Esophagus muscularis mucosa (tissue), 4 donors: Measurements from ENCODE around the gene GKN2. TPM values are rescaled to one million over a fixed set of nuclear protein-coding genes. Genes with fewer than 3 reads are reported as not detected.
"Not testable (repeated sequence)": the region's sequence is repeated elsewhere in the genome, so short reads cannot be mapped to it uniquely, and the experiment has no call there.

Source experiments
- DNase-seq: peaks from one replicate; pipeline ENCODE4 v3.0.0-alpha.2; 2017; ENCODE audit errors: extremely low spot score
- H3K27ac ChIP-seq, 4 donors: fragments of 200-600 bp; sonication (generic); replicated peaks in 1 of 4; 1 replicate in 3 of 4; 2 replicates in 1 of 4; pipeline ENCODE4 v1.5.1; 2016 to 2019; ENCODE audit warnings: mild to moderate bottlenecking in 1 of 4
- H3K27me3 ChIP-seq, 4 donors: fragments of 200-600 bp; sonication (generic); one replicate each; pipeline versions ENCODE4 v1.5.1 to v1.6.0; 2016 to 2019
- H3K36me3 ChIP-seq, 4 donors: fragments of 200-600 bp; sonication (generic); one replicate each; pipeline ENCODE4 v1.5.1; 2016 to 2019
- H3K4me1 ChIP-seq, 4 donors: fragments of 200-600 bp; sonication (generic); one replicate each; pipeline ENCODE4 v1.5.1; 2016 to 2019
- H3K4me3 ChIP-seq, 4 donors: fragments of 200-600 bp; sonication (generic); 1 replicate in 2 of 4; 2 replicates in 2 of 4; pipeline ENCODE4 v1.5.1; 2016 to 2019; ENCODE audit warnings: mild to moderate bottlenecking in 4 of 4, moderate library complexity in 1 of 4
- H3K9me3 ChIP-seq, 4 donors: fragments of 200-600 bp; sonication (generic); 1 replicate in 3 of 4; 2 replicates in 1 of 4; pipeline ENCODE4 v1.5.1; 2016 to 2019
- EP300 ChIP-seq: sonication (generic); formaldehyde crosslinking; IDR thresholded peaks from one replicate; pipeline ENCODE4 v1.6.1; 2017; ENCODE audit warnings: antibody characterized with exemption
- POLR2A ChIP-seq: fragments of 450-650 bp; IDR thresholded peaks from one replicate; pipeline ENCODE4 v1.6.1; 2017; ENCODE audit warnings: antibody characterized with exemption, moderate library complexity, mild to moderate bottlenecking, low read depth
- POLR2AphosphoS5 ChIP-seq, 2 donors: sonication (generic); formaldehyde crosslinking; IDR thresholded peaks; one replicate each; pipeline ENCODE4 v1.6.1; 2017; ENCODE audit warnings: antibody characterized with exemption in 2 of 2
- WGBS: methylation state at CpG from one replicate; pipeline ENCODE4 v1.1.5; 2018; 5-methylcytosine and 5-hydroxymethylcytosine counted together
- intact Hi-C: fragments of 100-400 bp; cut with DNase I; formaldehyde crosslinking; loops from one replicate; pipeline ENCODE4 v1.15.1; 2023
- total RNA-seq, 4 donors: library from RNA; depleted of rRNA; stranded (reverse); fragments of >200 nt; gene quantifications; one replicate each; pipeline versions ENCODE4 v1.1.0 to v1.2.1, GENCODE V29; 2016
- TF ChIP-seq, protein P1 (sequence below), 3 experiments: fragments of 200-600 bp in 2 of 3; fragments of 450-650 bp in 1 of 3; sonication (generic) in 2 of 3; IDR thresholded peaks; one replicate each; pipeline ENCODE4 v1.5.1; 2017 to 2019; ENCODE audit warnings: antibody characterized with exemption in 3 of 3, mild to moderate bottlenecking in 2 of 3, moderate library complexity in 1 of 3

The GKN2 gene
- total RNA-seq, 4 donors from 2014 or later: not detected

DNA sequence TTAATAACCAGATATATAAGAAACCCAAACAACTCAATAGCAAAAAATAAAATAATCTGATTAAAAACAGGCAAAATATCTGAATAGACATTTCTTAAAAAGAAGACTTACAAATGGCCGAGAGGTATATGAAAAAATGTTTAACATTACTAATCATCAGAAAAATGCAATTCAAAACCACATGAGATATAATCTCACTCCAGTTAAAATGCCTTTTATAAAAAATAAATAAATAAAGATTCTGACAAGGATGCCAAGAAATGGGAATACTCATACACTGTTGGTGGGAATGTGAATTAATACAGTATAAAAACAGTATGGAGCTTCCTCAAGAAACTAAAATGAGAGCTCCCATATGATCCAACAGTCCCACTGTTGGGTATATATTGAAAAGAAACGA is 47.6 kb downstream of the GKN2 start:
- WGBS: 86% methylated on average over 2 of the region's 2 CpGs
- Histone ChIP-seq H3K27me3 (no peaks in the 10 kb centered on the region), H3K9me3 (peaks cover 0 to 19% (median 15%) of the 10 kb centered on the region in 4 donors), H3K27ac (no peak overlapping the region), H3K36me3 (no peaks in the 10 kb centered on the region), H3K4me3 (no peak overlapping the region), H3K4me1 (peaks cover 9 to 17% (median 15%) of the 10 kb centered on the region in 4 donors)
- TF ChIP-seq POLR2A: no peak
- TF ChIP-seq, protein P1, sequence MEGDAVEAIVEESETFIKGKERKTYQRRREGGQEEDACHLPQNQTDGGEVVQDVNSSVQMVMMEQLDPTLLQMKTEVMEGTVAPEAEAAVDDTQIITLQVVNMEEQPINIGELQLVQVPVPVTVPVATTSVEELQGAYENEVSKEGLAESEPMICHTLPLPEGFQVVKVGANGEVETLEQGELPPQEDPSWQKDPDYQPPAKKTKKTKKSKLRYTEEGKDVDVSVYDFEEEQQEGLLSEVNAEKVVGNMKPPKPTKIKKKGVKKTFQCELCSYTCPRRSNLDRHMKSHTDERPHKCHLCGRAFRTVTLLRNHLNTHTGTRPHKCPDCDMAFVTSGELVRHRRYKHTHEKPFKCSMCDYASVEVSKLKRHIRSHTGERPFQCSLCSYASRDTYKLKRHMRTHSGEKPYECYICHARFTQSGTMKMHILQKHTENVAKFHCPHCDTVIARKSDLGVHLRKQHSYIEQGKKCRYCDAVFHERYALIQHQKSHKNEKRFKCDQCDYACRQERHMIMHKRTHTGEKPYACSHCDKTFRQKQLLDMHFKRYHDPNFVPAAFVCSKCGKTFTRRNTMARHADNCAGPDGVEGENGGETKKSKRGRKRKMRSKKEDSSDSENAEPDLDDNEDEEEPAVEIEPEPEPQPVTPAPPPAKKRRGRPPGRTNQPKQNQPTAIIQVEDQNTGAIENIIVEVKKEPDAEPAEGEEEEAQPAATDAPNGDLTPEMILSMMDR (IDR thresholded peaks at IDR 0.05): no peak
- TF ChIP-seq POLR2AphosphoS5 (IDR thresholded peaks at IDR 0.05): no peak
- TF ChIP-seq EP300: no peak
- DNase-seq: no peak
- intact Hi-C loops: no loop called here

DNA sequence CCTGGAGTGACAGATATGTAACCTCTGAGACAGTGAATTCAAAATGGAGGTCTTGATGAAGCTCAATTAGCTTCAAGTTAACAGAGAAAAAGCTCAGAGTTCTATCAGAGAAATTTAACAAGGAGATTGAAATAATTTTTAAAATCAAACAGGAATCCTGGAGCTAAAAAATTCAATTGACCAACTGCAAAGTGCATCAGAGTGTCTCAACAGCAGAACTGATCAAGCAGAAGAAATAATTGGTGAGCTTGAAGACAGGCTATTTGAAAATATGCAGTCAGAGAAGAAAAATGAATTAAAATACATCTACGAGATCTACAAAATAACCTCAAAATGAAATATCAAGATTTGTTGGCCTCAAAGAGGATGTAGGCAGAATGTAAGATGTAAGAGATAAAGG is 51.1 kb downstream of the GKN2 start:
- H3K4me1 ChIP-seq: no peaks in the 10 kb centered on the region
- H3K9me3 ChIP-seq: peaks cover 0 to 19% (median 15%) of the 10 kb centered on the region in 4 donors
- peaks cover 0 to 3% (median 0%) of the 10 kb centered on the region in 4 donors for H3K27me3 ChIP-seq
- H3K4me3 ChIP-seq: no peak overlapping the region
- no peaks in the 10 kb centered on the region for H3K36me3 ChIP-seq
- TF ChIP-seq POLR2AphosphoS5 (IDR thresholded peaks at IDR 0.05) (no peak), POLR2A (no peak), EP300 (no peak)
- TF ChIP-seq, protein P1 (IDR thresholded peaks at IDR 0.05): no peak
- no peak overlapping the region for H3K27ac ChIP-seq
- intact Hi-C loops: no loop called here
- 84% methylated on average over 1 of the region's 1 CpG for WGBS
- DNase-seq: no peak

- TF ChIP-seq, protein P1 (IDR thresholded peaks at IDR 0.05): no peak
- peaks cover 0 to 19% (median 15%) of the 10 kb centered on the region in 4 donors for H3K9me3 ChIP-seq
- no peak overlapping the region for H3K27ac ChIP-seq
- WGBS: 86% methylated on average over 4 of the region's 4 CpGs
- H3K4me3 ChIP-seq: no peak overlapping the region
- H3K27me3 ChIP-seq: peaks cover 0 to 3% (median 0%) of the 10 kb centered on the region in 4 donors
- H3K36me3 ChIP-seq: no peaks in the 10 kb centered on the region
- H3K4me1 ChIP-seq: no peaks in the 10 kb centered on the region
- no peak for DNase-seq
- intact Hi-C loops: no loop called here
These were observed 51.5 kb downstream of the GKN2 start for GRCh38 chr2:68901199-68901514.

DNA sequence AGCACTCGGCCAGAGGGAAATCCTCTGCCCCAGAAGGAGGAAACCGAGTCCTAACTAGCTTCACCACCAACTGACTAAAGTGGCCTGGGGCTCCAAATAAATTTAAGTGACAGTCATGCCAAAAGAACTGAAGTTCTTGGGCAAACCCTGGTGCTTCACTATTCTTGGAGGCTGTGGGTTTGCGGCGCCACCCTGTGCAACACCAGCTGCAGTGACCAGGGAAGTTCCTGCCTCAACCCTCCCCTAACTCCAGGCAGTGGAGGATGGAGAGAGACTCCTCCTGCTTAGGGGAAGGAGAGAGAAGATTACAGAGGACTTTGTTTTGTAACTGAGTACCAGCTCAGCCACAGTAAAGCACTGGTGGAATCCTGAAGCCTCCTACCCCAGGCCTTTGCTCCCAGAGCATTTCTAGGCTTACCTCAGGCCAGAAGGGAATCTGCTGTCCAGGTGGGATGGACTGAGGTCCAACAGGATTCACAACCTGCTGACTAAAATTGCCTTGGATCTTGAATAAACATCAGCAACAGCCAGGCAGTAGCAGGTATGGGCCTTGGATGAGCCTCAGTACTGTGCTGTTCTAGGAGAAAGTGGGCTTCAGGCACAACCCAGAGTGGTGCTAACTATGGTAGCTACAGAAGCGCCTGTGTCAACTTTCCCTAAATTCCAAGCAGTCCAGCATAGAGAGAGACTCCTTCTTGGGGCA is 52.0 kb downstream of the GKN2 start:
- Histone ChIP-seq H3K9me3 (peaks cover 0 to 19% (median 15%) of the 10 kb centered on the region in 4 donors), H3K4me3 (no peak overlapping the region), H3K27ac (no peak overlapping the region), H3K27me3 (peaks cover 0 to 3% (median 0%) of the 10 kb centered on the region in 4 donors), H3K4me1 (no peaks in the 10 kb centered on the region), H3K36me3 (no peaks in the 10 kb centered on the region)
- 94% methylated on average over 3 of the region's 5 CpGs for WGBS
- TF ChIP-seq POLR2A (no peak), EP300 (no peak), POLR2AphosphoS5 (IDR thresholded peaks at IDR 0.05) (no peak)
- TF ChIP-seq, protein P1 (IDR thresholded peaks at IDR 0.05): no peak
- no peak for DNase-seq
- intact Hi-C loops: no loop called here

- intact Hi-C loops, H3K4me1 ChIP-seq, H3K27ac ChIP-seq, H3K9me3 ChIP-seq, H3K36me3 ChIP-seq, DNase-seq, H3K27me3 ChIP-seq, H3K4me3 ChIP-seq: not testable (repeated sequence)
- 93% methylated on average over 6 of the region's 6 CpGs for WGBS
These were observed 56.7 kb downstream of the GKN2 start for GRCh38 chr2:68895981-68896380.

Other genes starting within 250 kb of the GKN2 start
- gene ARHGAP25, start 218.1 kb downstream of the GKN2 start, total RNA-seq: 1 to 10 TPM; 3.7 to 9.3 (median 5.4) TPM
- gene BMP10, start 81.5 kb downstream of the GKN2 start, total RNA-seq: not detected
- gene GKN1, start 21.7 kb upstream of the GKN2 start, total RNA-seq: not detected
- 100 to 1,000 TPM in 1 of 4 donors, 10 to 100 TPM in 3; 74.6 to 115 (median 92.1) TPM for gene ANTXR1, start 60.3 kb upstream of the GKN2 start, total RNA-seq